ENCODE data around the gene GAL3ST2.
"Not testable (repeated sequence)": the region's sequence is repeated elsewhere in the genome, so short reads cannot be mapped to it uniquely, and the experiment has no call there.

GAL3ST2 gene

DNA sequence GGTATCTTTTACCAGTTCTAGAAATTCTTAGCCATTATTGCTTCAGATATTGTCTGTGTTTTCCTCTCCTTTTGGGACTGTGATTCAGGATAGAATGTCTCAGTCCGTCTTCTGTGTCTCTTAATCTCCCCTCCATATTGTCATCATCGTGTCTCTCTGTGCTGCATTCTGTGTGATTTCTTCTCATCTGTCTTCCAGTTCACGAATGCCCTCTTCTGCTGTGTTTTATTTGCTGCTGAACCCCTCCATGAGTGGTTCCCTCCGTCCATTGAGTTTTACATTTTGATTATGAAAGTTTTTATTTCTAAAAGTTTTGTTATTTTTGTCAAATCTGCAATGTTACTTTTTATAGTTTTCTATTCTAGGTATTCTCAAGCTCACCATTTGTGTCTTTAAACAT, 30.5 kb upstream of the GAL3ST2 start:
- DNase-seq (ENCODE audit: low read depth, low spot score): no peak

DNA sequence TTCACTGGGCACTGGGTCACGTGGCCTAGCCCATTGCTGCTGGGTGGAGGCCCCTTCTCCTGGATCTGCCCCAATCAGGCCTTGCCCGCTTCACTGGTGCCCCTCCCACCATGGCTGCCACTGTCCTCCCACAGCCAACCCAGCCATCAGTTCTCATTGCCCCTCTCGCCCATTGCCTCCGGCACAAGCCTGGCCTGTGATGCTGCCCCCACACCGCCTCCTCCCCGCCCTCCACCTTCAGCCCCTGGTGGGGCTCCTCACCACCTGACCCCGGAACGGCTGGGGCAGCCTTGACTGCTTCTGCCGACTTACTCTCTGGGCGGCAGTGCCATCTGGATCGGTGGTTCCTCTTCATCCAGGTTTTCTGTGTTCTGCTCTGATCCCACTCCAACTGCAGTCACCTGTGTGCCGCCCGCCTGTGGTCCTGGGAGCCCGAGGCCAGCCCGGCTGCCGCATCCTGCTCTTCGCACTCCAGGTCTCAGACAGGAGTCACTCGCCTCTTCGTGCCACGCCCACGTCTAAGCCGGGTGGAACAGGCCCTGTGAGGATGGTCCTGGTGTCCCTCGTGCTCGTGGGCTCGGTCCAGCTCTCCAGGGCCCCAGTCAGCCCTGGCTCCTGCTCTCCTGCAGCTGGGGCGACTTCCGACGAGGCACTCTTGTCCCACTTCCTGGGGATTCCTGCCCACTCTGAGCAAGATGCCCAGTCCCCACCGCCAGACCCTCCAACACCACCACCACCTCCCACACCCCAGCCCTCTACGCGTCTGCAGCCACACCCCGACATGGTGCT, 28.0 kb upstream of the GAL3ST2 start:
- DNase-seq (ENCODE audit: low read depth, low spot score): no peak

DNA sequence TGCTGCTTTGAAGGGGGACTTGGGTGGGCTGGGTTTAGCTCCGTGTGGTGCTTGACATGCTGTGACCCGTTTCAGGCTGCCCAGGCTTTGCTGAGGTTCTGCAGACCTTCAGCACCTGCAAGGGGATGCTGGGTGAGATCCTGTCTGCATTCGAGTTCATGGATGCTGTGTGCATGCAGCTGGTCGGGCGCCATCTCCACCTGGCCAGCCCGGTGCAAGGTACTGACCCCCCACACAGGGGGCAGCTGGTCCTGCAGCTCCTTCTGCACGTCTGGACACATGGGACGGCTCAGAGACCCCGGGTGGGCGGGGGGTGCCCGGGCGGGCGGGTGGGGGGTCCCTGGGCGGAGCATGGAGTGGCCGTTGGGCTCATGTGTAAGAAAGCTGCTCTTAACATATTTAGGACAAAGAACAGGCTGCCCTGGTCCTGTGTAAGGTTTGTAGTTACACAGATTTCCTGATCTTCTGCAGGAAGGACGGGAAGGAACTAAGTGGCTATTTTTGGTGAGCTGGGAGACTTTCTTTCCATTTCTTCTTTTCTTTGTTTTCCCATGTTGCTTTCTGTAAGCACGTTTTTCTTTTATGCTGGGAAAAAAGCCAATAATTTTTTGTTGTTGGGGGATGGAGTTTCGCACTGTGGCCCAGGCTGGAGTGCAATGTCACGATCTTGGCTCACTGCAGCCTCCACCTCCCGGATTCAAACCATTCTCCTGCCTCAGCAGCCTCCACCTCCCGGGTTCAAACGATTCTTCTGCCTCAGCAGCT, 26.4 kb upstream of the GAL3ST2 start:
- no peak for DNase-seq (ENCODE audit: low read depth, low spot score)

DNA sequence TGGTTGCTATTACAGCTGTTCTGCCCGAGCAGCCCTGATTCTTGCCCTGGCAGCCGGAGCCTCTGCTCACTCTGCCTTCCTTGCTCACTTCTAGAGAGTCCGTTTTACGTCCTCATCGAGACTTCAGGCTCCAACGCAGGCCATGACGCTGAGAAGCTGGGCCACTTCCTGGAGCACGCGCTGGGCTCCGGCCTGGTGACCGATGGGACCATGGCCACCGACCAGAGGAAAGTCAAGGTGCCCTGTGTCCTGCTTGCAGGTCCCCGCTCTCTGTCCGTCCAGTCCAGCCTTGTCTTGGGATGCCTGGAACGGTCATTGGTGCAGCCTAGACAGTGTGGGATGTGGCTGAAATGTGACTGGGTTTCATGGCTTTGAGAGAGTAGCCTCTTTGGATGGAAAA, 25.5 kb upstream of the GAL3ST2 start:
- DNase-seq (ENCODE audit: low read depth, low spot score): no peak

DNA sequence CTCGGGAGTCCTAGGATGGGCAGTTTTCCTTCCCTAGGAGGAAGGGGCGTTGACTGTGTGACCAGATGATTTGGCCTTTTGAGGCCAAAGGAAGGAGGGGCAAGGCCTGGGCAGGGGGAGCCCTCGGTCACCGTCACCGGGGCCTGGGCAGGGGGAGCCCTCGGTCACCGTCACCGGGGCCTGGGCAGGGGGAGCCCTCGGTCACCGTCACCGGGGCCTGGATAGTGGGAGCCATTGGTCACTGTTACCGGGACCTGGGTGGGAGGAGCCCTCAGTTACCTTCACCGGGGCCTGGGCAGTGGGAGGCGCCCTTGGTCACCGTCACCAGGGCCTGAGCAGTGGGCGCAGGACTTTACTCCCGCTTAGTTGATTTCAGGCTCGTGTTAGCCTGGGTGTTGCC, 24.8 kb upstream of the GAL3ST2 start:
- no peak for DNase-seq (ENCODE audit: low read depth, low spot score)

DNA sequence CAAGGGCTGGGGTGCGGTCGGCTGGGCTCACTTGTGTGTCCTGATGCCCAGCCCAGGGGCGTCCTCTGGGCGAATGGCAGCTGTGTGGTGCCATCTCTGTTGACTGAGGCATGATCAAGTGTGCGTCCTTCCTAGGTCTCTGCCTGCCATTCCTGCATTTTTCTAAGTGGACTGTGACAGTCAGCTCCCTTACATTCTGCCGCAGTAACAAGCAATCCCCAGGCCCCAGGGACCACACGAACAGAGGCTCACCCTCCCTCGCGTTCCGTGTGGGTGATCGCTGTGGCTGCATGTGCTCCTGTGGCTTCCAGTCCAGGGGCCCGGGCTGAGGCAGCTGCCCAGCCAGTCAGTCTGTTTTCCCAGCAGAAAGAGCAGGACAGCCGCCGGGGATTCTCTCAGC, 24.4 kb upstream of the GAL3ST2 start:
- no peak for DNase-seq (ENCODE audit: low read depth, low spot score)

DNA sequence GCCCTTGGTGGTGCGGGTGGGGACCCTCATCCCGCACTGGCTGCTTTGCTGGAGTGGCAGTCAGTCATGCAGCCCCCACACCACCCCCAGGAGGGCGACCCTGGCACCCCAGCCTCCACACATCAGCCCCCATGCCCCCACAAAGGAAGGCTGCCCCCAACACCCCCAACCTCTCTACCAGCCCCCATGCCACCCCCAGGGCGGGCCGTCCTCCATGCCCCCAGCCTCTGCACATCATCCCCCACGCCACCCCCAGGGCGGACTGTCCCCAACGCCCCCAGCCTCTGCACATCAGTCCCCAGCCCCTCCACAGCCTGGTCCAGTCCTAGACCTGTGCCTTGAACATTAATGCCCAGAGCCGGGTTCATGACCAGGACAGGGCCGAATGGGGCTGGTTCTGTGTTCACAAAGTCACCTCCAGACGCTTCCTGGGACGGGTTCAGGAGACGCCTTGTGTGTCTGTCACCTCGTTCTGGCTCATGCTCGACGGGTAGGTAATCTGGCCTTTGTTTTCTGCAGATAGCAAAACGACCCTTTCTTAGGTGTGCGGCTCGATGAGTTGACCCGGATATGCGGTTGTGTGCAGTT, 23.8 kb upstream of the GAL3ST2 start:
- DNase-seq (ENCODE audit: low read depth, low spot score): no peak

DNA sequence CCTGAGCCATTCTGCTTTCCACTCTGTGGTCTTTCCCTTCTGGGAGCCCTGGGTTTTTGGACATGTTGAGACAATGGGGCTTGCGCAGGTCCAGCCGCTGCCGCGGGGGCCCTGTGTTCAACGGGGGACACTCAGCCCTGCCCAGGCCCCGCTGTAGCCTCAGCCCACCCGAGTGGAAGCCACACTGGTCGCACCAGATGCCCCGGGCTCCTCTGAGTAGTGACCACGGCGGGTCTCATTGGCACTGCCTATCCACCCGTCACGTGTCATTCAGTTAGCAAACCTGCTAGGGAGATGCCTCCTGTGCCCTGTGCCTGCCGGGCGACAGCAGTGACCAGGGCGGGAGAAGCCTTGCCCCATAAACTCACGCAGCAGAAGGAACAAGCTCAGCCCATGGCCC, 23.1 kb upstream of the GAL3ST2 start:
- DNase-seq (ENCODE audit: low read depth, low spot score): no peak

DNA sequence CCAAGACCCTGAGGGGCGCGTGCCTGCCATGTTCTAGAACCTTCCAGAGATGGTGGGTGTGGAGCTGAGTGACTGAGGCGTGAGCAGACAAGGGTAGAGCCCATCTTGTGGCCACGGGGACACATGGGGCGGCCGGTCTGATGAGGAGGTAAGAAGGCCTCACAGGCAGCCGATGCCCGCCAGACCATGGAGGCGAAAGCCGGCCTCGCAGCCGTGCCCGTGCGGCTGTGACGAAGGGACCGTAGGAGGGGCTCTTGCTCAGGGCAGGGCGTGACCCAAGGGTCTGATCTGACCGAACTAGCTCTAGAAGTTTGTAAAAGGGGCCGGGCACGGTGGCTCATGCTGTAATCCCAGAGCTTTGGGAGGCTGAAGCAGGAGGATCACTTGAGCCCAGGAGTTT, 22.6 kb upstream of the GAL3ST2 start:
- no peak for DNase-seq (ENCODE audit: low read depth, low spot score)

DNA sequence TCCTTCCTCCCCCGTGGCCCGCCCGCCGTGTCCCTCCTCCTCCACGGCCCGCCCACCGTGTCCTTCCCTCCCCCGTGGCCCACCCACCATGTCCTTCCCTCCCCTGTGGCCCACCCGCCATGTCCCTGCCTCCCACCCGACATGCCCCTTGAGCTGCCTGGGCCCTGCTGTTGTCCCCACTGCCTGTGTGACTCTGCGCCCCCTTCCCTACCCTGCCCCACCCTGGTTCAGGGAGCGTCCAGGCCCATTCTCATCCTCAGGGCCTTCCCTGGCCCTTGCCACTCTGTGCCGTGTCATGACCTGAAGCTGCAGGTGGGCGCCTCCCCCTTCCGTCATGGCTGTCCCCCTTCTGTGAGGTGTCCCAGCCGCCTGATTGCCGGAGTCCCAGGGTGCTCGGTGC, 21.5 kb upstream of the GAL3ST2 start:
- no peak for DNase-seq (ENCODE audit: low read depth, low spot score)

DNA sequence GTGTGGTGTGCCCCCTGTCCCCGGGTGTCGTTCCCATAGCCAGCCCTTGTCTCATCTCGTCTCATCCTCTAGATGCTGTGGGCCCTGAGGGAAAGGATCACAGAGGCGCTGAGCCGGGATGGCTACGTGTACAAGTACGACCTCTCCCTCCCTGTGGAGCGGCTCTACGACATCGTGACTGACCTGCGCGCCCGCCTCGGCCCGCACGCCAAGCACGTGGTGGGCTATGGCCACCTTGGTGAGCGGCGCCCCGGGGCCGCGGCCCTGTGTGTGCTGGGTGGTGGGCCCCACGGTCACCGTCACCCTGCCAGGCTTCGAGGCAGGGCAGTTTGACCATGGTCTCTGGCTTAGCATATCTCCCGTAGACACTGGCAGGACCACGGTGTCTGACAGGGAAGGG, 20.8 kb upstream of the GAL3ST2 start:
- no peak for DNase-seq (ENCODE audit: low read depth, low spot score)

DNA sequence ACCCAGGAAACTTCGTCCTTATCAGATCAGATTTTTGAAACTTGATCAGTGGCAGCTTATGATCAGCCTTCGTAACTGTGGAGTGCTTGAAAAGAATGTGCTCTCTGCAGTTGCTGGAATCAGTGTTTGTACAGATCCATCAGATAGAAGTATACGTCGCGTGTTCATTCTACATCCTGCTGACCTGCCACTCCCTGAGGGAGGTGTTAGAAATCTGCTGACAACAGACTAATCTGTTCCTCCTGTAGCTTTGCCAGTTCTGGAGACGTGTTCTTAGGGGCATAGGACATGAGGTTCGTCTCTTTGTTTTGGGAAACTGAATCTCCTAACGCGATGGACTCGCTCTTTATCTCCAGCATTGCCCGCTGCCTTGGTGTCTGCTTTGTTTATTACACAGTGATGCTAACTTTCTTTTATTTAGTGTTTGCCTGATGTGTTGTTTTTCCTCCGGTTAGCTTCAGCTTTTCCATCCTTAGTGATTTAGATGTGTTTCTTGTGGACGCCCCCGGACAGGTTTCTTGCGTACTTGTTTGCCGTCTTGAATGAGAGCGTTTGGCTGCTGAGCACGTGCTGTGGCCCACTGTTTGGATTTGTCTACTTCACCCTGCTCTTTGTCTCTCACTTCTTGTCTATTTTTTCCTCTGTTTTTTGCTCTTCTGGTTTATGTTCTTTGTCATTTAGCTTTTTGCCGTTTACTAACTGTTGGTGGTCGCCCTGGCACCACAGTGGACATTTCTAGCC, 17.4 kb upstream of the GAL3ST2 start:
- no peak for DNase-seq (ENCODE audit: low read depth, low spot score)

DNA sequence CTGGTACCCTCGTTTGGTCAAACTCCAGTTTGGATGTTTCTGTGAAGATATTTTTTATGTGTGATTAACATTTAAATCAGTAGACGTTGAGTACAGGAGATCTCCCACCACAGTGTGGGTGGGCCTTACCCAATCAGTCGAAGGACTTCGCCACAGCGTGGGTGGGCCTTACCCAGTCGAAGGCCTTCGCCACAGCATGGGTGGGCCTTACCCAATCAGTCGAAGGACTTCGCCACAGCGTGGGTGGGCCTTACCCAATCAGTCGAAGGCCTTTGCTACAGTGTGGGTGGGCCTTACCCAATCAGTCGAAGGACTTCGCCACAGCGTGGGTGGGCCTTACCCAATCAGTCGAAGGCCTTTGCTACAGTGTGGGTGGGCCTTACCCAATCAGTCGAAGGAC, 16.7 kb upstream of the GAL3ST2 start:
- not testable (repeated sequence) for DNase-seq (ENCODE audit: low read depth, low spot score)

DNA sequence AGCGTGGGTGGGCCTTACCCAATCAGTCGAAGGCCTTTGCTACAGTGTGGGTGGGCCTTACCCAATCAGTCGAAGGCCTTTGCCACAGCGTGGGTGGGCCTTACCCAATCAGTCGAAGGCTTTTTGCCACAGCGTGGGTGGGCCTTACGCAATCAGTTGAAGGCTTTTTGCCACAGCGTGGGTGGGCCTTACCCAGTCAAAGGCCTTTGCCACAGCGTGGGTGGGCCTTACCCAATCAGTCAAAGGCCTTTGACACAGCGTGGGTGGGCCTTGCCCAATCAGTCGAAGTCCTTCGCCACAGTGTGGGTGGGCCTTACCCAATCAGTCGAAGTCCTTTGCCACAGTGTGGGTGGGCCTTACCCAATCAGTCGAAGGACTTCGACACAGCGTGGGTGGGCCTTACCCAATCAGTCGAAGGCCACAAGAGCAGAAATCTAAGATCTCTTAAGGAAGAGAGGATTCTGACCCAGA, 16.3 kb upstream of the GAL3ST2 start:
- DNase-seq (ENCODE audit: low read depth, low spot score): no peak

DNA sequence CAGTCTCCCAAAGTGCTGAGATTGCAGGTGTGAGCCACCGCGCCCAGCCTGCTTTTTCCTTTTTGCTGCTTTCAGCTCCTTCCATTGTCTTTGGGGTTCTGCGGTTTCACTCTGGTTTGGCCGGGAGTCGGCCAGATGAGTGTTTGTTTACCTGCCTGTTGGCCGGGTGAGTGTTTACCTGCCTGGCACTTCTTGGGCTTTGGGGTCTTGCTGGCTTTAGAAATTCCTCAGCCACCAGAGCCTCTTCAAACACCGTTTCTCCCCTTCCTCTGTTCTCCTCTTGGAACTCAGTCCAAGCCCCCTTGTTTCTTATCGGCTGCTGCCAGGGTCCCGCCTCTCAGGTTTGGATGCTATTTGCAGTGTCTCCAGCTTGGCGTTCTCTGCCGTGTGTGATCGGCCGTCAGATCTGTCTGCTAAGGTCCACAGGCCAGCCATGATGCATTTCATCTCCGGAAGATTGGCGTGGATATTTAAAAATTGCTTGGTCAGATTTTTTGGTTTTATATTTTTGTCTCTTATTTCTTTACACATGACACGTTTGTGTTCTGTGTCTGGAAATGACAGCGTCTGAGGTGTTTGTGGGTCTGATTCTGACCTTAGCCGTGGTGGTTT, 14.2 kb upstream of the GAL3ST2 start:
- no peak for DNase-seq (ENCODE audit: low read depth, low spot score)

DNA sequence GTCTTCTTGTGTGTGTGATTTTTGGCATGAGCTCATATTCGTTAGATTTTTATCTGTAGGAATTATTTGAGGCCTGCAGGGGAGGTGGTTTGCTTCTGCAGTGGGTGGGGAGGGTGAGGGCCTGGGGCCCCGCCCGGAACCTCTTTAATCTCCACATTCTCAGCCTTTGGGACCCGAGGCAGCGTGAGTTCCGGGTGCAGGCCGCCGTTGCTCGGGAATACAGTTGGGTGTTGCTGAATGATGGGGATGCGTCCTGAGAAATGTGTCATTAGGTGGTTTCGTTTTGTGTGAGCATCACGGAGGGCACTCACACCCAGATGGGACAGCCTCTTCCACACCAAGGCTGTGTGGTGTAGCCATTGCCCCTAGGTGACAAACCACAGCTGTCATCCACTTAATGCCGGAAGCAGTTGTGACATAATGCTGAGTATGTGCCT, 13.7 kb upstream of the GAL3ST2 start:
- no peak for DNase-seq (ENCODE audit: low read depth, low spot score)

DNA sequence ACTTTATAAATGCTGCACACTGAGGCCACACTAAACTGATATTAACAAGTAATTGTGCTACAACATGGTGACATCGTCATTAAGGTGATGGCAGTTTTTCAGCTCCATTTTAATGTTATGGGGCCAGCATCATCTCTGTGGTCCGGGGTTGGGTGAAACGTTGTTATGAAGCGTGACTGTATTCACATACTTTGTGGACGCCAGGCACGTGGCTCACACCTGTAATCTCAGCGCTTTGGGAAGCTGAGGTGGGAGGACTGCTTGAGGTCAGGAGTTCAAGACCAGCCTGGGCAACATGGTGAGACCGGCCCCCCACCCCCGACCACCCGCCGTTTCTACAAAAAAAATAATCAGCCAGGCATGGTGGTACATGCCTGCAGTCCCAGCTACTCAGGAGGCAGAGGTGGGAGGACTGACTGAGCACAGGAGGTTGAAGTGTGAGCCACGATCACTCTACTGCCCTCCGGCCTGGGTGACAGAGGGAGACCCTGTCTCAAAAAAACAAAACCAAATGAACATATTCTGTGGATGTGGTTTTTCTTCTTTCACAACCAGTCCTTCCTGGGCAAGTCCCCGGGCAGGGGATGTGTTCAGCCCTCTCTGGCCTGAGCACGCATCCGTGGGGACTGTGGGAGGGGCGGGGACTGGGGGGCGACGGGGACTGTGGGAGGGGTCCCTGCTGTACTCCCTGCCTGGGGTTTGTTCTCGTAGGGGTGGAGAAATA, 12.9 kb upstream of the GAL3ST2 start:
- no peak for DNase-seq (ENCODE audit: low read depth, low spot score)

DNA sequence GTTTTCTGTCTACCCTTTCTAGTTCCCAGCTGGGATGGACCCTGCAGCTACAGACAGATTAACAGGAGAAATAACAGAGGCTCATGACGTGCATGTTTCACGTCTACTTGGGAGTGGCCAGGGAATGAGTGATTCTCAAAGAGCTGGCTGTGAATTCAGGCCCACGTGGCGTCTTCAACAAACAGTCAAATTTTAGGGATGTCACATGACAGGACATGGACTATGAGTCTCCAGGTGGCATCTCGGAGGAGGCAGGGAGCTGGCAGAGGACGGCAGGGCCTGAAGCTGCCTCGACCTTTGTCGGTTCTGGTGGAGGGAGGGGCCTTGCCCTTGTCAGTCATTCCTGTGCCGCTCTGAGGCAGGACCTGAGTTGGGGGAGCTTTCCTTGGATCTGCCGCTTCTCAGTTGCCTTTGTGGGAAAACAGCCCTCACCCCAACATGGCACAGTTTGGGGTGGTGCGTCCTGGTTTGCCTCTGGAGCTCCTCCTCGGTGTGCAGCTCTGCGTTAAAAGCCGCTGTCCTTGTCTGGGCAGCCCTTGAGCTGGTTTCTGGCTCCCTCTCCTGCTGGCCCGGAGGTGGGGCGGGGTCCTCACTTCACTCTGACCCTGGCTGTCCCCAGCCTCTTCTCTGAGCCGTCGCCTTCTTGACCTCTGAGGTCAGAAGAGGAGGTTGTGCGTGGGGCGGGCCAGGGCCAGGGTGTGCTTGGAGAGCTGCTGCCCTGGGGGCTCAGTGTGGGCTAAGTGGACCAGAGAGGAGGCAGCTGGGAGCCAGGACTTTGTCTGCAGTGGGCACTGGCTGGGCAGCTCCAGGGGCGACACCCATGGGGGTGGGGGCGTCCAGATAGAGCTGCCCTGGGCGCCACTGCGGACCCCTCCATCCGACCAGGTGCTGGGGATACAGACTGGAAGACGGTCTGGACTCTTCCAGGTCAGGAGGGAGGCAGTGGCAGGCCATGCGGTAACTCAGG, 12.1 kb upstream of the GAL3ST2 start:
- DNase-seq (ENCODE audit: low read depth, low spot score): peak; percentile 67

DNA sequence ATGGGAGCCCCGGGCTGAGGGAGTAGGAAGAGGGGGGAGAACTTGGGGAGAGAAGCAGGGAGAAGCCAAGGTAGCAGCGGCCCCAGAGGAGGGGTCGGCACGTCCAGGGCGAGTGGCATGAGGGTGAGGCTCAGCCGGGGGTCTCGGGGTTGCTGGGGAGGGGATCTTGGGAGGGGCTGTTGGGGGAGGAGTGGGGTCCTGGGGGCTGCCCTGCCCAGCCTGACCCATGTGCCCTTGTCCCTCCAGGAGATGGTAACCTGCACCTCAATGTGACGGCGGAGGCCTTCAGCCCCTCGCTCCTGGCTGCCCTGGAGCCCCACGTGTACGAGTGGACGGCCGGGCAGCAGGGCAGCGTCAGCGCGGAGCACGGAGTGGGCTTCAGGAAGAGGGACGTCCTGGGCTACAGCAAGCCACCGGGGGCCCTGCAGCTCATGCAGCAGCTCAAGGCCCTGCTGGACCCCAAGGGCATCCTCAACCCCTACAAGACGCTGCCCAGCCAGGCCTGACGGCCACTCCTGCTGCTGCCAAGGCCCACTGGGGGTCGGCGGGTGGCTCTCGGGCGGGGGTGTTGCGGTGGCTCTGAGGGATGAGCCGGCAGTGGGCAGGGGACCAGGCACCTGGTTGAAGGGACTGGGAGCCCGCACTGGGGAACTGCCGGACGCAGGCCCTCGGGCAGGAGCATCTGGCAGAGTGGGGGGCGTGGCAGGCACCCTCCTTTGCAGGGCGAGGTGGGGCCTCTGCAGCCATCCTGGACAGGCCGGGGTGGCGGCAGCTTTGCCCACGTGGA, 9.0 kb upstream of the GAL3ST2 start:
- DNase-seq (ENCODE audit: low read depth, low spot score): no peak

Data from ELF-1 (cell line).